HG03097 (cell line): ENCODE results near the gene BAAT.

Experiments used
- ATAC-seq: cut with Tn5 transposase; IDR thresholded peaks from one replicate; pipeline ENCODE4 v1.9.1; 2021; ENCODE audit not compliant: unreplicated experiment, low FRiP score

BAAT gene

DNA sequence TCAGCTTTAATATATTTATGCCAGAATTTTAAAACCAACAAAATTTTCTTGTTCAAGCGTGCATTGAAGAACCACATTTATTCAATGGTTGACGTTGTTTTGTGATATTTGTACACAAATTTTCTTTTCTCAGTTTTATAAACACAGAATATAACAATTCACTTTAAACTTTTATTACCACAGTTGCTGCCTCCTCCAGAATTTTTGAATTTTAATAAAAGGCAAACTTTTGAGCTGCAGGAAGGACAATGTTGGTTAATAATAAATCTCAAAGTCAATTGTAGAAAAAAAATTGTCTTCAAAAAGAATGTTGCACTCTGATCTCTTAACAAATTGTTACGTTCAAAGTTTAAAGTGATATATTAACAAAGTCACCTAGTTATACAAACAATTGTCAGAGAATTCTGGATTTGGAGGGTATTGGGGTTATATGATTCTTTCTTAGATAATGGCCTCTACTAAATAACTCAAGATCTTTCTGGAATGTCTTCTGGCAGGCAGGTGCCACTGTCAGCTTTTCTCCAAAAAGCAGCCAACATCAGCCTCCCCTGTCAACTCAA lies 60.5 kb downstream of the BAAT start:
- no peak for ATAC-seq

DNA sequence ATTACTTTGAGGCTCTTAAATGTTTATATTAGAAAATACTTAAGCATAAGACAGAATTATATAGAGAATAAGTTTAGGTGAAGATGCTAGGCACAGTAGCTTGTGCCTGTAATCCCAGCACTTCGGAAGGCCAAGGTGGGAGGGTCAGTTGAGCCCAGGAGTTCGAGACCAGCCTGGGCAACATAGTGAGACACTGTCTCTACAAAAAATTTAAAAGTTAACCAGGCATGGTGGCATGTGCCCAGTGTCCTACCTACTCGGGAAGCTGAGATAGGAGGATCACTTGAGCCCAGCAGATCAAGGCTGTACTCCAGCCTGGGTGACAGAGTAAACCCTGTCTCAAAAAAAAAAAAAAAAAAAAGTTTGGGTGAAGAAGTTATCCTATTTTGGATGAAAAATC lies 61.7 kb downstream of the BAAT start:
- no peak for ATAC-seq

DNA sequence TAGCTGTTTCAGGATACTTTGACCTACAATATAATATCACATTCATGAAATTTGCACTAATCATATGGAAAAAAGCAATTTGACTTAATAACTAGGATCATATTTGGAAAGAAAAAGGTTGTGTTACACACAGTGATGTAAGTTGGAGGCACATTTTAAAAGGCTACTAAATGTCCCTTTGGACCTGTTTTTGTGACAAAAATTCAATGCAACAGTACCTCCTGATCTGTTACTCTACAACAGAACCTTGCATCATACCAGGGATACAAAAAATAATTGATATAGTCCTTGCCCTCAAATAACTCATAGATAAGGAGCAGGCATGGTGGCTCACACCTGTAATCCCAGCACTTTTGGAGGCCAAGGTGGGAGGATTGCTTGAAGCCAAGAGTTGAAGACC lies 67.1 kb downstream of the BAAT start:
- ATAC-seq = no peak

DNA sequence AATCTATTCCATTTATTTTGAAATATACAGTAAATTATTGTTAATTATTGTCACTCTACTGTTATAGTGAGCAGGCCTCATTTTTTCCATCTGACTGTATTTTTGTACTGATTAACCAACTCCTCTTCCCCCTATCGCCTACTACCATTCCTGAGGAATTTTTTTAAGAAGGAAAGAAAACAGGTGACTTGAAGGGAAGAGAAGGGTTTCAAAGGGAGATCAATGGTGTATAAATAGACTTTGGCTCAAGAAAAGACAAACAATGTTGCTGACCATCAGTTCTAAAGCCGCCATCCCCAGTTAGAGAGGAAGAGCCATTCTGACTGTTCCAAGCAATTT lies 69.7 kb downstream of the BAAT start:
- ATAC-seq = no peak

DNA sequence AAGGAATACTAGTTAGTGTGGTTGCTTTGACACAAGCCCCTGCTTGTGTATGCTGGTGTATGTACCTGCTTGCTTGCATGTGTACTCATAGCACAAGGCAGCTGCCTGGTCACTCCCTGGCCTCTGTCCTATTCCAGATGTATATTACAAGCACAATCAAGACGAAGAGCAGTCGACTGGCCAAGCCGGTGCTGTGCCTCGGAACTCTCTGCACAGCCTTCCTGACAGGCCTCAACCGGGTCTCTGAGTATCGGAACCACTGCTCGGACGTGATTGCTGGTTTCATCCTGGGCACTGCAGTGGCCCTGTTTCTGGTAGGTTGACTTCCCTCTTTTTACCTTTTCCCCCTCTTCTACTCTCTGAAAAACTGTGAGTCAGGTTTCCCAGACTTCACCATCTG lies 72.1 kb downstream of the BAAT start:
- no peak for ATAC-seq

DNA sequence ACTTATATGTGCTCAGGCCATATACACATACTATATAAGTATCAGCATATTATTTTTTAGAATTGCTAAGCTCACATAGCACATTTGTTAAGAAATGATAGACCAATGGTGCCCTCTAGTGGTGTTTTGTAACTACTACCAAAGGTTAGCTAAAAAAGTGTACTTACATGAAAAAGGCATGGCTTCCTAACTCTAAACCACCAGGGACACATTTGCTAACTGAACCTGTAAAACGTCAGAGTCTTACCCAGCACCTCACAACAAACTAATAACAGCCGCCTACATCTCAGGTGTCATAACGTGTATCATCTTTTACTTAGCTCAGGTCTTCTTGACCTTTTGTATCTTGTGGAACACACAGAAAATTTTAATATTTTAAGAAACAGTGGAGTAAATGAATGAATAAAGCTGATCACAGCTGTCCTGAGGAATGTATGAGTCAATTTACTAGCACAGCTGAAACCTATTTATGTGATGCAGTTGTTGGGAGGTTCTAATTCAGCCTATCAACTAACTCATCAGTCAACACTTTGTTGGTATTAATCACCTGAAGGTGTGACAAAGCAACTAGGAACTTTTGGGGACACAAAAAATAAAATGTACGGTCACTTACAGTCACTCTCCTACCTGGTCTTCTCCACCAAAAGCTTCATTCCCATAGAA lies 72.9 kb downstream of the BAAT start:
- ATAC-seq = no peak

DNA sequence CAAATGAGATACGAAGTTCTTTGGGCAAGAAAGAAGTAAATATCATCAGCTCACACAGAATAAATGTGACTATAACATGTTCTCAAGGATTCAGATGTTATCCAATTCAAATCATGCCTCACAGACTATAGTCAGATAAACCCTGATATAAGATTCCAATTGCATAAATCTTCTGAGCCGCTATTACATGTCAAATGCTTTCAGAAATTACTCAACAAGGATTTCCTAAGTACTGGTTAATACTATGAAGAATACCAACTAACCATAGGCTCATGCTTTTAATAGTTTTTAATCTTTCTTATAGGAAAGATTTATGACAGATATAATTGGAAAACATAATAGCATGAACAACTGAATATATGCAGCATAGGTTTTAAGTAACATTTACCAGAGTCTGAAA lies 73.6 kb downstream of the BAAT start:
- no peak for ATAC-seq
